HG02678 (cell line): ENCODE results near the gene PCDHA12.
"Not testable (repeated sequence)": the region's sequence is repeated elsewhere in the genome, so short reads cannot be mapped to it uniquely, and the experiment has no call there.

Source experiments
- ATAC-seq: cut with Tn5 transposase; IDR thresholded peaks from one replicate; pipeline ENCODE4 v1.9.1; 2021; ENCODE audit warnings: mild to moderate bottlenecking, moderate library complexity; ENCODE audit not compliant: unreplicated experiment

Gene PCDHA12

GRCh38 chr5:140855772-140856674 is 19.1 kb upstream of the PCDHA12 start, which contains the start of gene PCDHA10:
PCDHA10 (plus strand) TSS chr5:140855897; CDS start chr5:140856049, 152 bp downstream.
- no peak for ATAC-seq

- ATAC-seq = no peak
These were observed 17.7 kb upstream of the PCDHA12 start for GRCh38 chr5:140857177-140857986.

GRCh38 chr5:140857987-140858240 is 17.2 kb upstream of the PCDHA12 start:
- no peak for ATAC-seq

GRCh38 chr5:140862441-140863295 is 12.4 kb upstream of the PCDHA12 start:
- no peak for ATAC-seq

- no peak for ATAC-seq
These were observed 6.2 kb upstream of the PCDHA12 start, which contains the start of gene PCDHA11 for GRCh38 chr5:140868721-140869554. PCDHA11 (plus strand) TSS chr5:140868957; CDS start chr5:140869104, 147 bp downstream.

GRCh38 chr5:140869555-140869886 is 5.6 kb upstream of the PCDHA12 start:
- no peak for ATAC-seq

GRCh38 chr5:140870221-140871201 is 4.6 kb upstream of the PCDHA12 start:
- ATAC-seq = no peak

- ATAC-seq = not testable (repeated sequence)
These were observed 1.6 kb downstream of the PCDHA12 start for GRCh38 chr5:140876541-140877261.

GRCh38 chr5:140877262-140877581 is 2.1 kb downstream of the PCDHA12 start:
- ATAC-seq = no peak

GRCh38 chr5:140881889-140882590 is 6.9 kb downstream of the PCDHA12 start, which contains the start of gene PCDHA13:
PCDHA13 (plus strand) TSS chr5:140882124; CDS start chr5:140882269, 145 bp downstream.
- ATAC-seq = no peak

- no peak for ATAC-seq
These were observed 7.4 kb downstream of the PCDHA12 start for GRCh38 chr5:140882591-140882899.

GRCh38 chr5:140883373-140883772 is 8.3 kb downstream of the PCDHA12 start:
- ATAC-seq = no peak

GRCh38 chr5:140883927-140884697 is 9.0 kb downstream of the PCDHA12 start:
- no peak for ATAC-seq

GRCh38 chr5:140916325-140916724 is 41.2 kb downstream of the PCDHA12 start:
- ATAC-seq = no peak

GRCh38 chr5:140923601-140924000 is 48.5 kb downstream of the PCDHA12 start:
- no peak for ATAC-seq

GRCh38 chr5:140925806-140926442 is 50.8 kb downstream of the PCDHA12 start, which contains the start of gene PCDHAC1:
PCDHAC1 (plus strand) TSS chr5:140926299; CDS start chr5:140926893, 594 bp downstream.
- ATAC-seq = no peak
